LNCaP clone FGC (cell line): ENCODE data around the gene PDE6G.

Experiments used
- DNase-seq: peaks from one replicate; pipeline ENCODE4 v3.0.0-alpha.2; 2011; ENCODE audit warnings: low read depth
- H3K4me3 ChIP-seq: 2 replicates; pipeline ENCODE4 v1.5.1; 2011; ENCODE audit warnings: mild to moderate bottlenecking, low read depth, low read length, control low read depth
- TF ChIP-seq, protein P1 (sequence below): IDR thresholded peaks from 2 replicates; pipeline ENCODE4 v1.5.1; 2012; ENCODE audit warnings: mild to moderate bottlenecking; ENCODE audit not compliant: control insufficient read depth, insufficient read depth; ENCODE audit errors: extremely low read depth

PDE6G gene

DNA sequence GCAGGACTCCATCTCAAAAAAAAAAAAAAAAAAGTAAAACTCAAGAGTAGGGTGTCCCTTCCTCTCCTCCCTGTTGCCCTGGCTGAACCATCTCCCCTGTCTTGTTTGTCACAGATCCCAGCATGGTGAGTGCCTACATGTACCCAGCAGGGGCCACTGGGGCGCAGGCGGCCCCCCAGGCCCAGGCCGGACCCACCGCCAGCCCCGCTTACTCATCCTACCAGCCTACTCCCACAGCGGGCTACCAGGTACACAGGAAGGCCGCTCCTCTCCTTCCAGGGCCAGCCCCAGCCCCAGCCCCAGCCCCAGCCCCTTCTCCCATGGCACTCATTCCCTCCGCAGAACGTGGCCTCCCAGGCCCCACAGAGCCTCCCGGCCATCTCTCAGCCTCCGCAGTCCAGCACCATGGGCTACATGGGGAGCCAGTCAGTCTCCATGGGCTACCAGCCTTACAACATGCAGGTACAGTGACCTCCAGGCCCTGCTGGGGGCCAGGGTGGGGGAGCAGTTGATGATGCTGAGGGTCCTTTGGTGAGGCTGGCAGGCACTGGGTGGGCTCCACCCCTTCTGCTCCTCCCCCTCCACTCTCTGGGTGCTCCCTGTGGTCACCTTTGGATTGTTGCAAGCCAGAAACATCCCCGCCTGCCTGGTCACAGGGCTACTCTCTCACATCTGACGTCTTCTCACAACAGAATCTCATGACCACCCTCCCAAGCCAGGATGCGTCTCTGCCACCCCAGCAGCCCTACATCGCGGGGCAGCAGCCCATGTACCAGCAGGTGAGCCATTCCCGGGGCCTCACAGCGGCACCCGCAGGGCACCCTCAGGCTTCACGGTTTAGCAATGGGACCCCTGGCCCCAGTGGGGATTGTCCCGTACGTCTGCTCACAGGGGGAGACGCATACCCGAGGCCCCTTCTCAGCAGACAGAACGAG, 44.3 kb upstream of the PDE6G start:
- no peak overlapping the region for H3K4me3 ChIP-seq
- DNase-seq, result no peak
- TF ChIP-seq, protein P1, sequence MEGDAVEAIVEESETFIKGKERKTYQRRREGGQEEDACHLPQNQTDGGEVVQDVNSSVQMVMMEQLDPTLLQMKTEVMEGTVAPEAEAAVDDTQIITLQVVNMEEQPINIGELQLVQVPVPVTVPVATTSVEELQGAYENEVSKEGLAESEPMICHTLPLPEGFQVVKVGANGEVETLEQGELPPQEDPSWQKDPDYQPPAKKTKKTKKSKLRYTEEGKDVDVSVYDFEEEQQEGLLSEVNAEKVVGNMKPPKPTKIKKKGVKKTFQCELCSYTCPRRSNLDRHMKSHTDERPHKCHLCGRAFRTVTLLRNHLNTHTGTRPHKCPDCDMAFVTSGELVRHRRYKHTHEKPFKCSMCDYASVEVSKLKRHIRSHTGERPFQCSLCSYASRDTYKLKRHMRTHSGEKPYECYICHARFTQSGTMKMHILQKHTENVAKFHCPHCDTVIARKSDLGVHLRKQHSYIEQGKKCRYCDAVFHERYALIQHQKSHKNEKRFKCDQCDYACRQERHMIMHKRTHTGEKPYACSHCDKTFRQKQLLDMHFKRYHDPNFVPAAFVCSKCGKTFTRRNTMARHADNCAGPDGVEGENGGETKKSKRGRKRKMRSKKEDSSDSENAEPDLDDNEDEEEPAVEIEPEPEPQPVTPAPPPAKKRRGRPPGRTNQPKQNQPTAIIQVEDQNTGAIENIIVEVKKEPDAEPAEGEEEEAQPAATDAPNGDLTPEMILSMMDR, result no peak

- no peak for DNase-seq
- TF ChIP-seq, protein P1, result no peak
Measured at GRCh38 chr17:81697261-81698044, 41.1 kb upstream of the PDE6G start.

GRCh38 chr17:81696218-81696941, 40.0 kb upstream of the PDE6G start:
- H3K4me3 ChIP-seq, result no peak overlapping the region
- no peak for DNase-seq
- TF ChIP-seq, protein P1, result no peak

More at GRCh38 chr17:81697261-81698044, 41.1 kb upstream of the PDE6G start:
- H3K4me3 ChIP-seq, result no peak overlapping the region

DNA sequence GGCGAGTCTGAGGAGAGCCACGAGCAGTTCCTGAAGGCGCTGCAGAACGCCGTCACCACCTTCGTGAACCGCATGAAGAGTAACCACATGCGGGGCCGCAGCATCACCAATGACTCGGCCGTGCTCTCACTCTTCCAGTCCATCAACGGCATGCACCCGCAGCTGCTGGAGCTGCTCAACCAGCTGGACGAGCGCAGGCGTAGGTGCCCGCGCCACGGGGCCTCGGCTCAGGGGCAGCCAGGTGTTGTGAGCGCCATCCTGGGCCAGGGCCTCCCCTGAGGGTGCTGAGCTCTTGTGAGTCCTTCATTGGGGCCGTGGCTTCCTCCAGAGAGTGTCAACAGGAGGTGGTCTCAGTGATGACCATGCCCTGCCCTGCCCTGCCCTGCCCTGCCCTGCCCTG, 39.5 kb upstream of the PDE6G start:
- no peak overlapping the region for H3K4me3 ChIP-seq
- TF ChIP-seq, protein P1, result no peak
- DNase-seq, result no peak

- no peak for DNase-seq
- TF ChIP-seq, protein P1, result no peak
- H3K4me3 ChIP-seq, result no peak overlapping the region
Measured at GRCh38 chr17:81695211-81695610, 38.9 kb upstream of the PDE6G start.

GRCh38 chr17:81694810-81695209, 38.5 kb upstream of the PDE6G start:
- TF ChIP-seq, protein P1, result no peak
- no peak overlapping the region for H3K4me3 ChIP-seq
- no peak for DNase-seq
